Articular chondrocyte of knee joint (primary cell): ENCODE measurements around the gene UBTFL1. TPM values are rescaled to one million over a fixed set of nuclear protein-coding genes. Genes with fewer than 3 reads are reported as not detected.

ENCODE experiments used
- small RNA-seq: library from RNA; depleted of rRNA; stranded (forward); fragments of <200 nt; gene quantifications from one replicate; pipeline ENCODE3, GENCODE V24; 2012
- total RNA-seq: library from RNA; depleted of rRNA; stranded (reverse); fragments of >200 nt; gene quantifications from 2 replicates; pipeline ENCODE4 v1.2.3, GENCODE V29; 2012

Gene UBTFL1, protein sequence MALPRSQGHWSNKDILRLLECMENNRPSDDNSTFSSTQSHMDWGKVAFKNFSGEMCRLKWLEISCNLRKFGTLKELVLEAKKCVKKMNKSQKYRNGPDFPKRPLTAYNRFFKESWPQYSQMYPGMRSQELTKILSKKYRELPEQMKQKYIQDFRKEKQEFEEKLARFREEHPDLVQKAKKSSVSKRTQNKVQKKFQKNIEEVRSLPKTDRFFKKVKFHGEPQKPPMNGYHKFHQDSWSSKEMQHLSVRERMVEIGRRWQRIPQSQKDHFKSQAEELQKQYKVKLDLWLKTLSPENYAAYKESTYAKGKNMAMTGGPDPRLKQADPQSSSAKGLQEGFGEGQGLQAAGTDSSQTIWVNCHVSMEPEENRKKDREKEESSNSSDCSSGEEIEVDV
- total RNA-seq = not detected in 2 replicates

DNA sequence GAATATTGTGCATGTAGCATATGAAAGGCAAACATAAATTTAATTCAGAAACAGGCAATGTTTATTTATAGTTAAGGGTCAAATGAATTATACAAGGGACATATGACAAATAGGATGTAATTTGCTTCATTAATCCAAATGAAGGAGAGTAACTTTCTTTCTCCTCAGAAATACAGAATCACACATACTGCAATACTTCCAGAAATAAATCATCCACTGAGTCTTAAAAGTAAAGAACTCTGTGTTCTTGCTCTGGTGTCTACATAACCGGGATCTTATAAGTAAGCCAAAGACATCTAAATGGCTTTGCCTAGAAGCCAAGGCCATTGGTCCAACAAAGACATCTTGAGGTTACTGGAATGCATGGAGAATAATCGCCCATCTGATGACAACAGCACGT is at the start of gene UBTFL1:
UBTFL1 (plus strand) TSS at position 301 of the 400 bp plus-strand sequence; CDS start at position 301, 0 bp downstream.

DNA sequence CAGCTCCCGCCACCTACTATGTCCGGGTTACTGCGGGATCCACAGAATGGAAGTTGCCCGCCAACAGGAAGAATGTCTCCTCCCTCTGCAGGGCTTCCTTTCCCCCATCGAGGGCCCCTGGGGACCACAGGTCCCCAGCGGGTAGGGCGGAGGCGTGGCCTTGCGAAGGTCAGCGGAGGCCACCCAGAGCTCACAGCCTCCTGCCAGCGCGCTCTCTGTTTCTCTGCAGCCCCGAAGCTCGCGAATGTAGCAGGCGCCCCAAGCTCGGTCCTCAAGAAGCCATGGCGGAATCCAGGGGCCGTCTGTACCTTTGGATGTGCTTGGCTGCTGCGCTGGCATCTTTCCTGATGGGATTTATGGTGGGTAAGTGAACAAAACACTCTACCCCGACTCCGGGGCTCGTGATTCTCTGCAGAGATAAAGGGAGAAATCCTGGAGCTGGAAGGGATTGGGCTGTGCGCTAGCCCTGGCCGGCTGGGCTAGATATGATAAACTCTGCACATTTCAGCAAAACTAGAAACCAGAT is 48.8 kb downstream of the UBTFL1 start, which contains the start of gene NAALAD2:
NAALAD2 (plus strand) TSS at position 186 of the 526 bp plus-strand sequence; CDS start at position 282, 96 bp downstream.

Small RNA genes within 50 kb of the gene (small RNA-seq; reads per million reads assigned to genes)
- gene AP000827.1 (not detected), gene RF00275 (not detected)

Other genes starting within 250 kb of the UBTFL1 start
- gene TRIM64B, start 207.5 kb upstream of the UBTFL1 start, total RNA-seq = not detected in 2 replicates
- not detected in 2 replicates for gene TRIM49D1, start 163.7 kb upstream of the UBTFL1 start, total RNA-seq
- not detected in 2 replicates for gene TRIM49D2, start 161.9 kb upstream of the UBTFL1 start, total RNA-seq
- gene TRIM64, start 119.9 kb upstream of the UBTFL1 start, total RNA-seq = not detected in 2 replicates
- not detected in 2 replicates for gene TRIM49C, start 54.8 kb upstream of the UBTFL1 start, total RNA-seq
- gene NAALAD2, start 48.7 kb downstream of the UBTFL1 start, total RNA-seq = 0.22 and 0.26 TPM in 2 replicates
- gene CHORDC1, start 137.1 kb downstream of the UBTFL1 start, total RNA-seq = 25.7 and 38.8 TPM in 2 replicates